MM.1S (cell line): Measurements from ENCODE around the gene MAP3K20.

Experiments used
- DNase-seq: peaks from one replicate; pipeline ENCODE4 v3.0.0-alpha.2; 2015
- H2AFZ ChIP-seq: fragments of 300-600 bp; sonication (generic); 2 replicates; pipeline ENCODE4 v1.6.0; 2016; ENCODE audit warnings: antibody characterized with exemption, low read length
- H3F3A ChIP-seq: fragments of 300-600 bp; sonication (generic); 2 replicates; pipeline ENCODE4 v1.6.1; 2016; ENCODE audit warnings: mild to moderate bottlenecking, antibody characterized with exemption, low read length, moderate library complexity, mixed read lengths; ENCODE audit not compliant: insufficient read depth
- H3K27ac ChIP-seq: fragments of 300-600 bp; sonication (generic); 2 replicates; pipeline ENCODE4 v1.5.1; 2016; ENCODE audit warnings: mild to moderate bottlenecking, low read length
- H3K27me3 ChIP-seq: fragments of 300-600 bp; sonication (generic); replicated peaks from 2 replicates; pipeline ENCODE4 v1.6.0; 2016; ENCODE audit warnings: low read length; ENCODE audit not compliant: insufficient read depth
- H3K36me3 ChIP-seq: fragments of 300-600 bp; sonication (generic); replicated peaks from 2 replicates; pipeline ENCODE4 v1.6.1; 2016; ENCODE audit warnings: mild to moderate bottlenecking, low read length, mixed read lengths; ENCODE audit not compliant: insufficient read depth
- H3K4me1 ChIP-seq: fragments of 300-600 bp; sonication (generic); 2 replicates; pipeline ENCODE4 v1.6.1; 2016; ENCODE audit warnings: low read length, mixed read lengths
- H3K4me2 ChIP-seq: fragments of 300-600 bp; sonication (generic); 2 replicates; pipeline ENCODE4 v1.6.0; 2016; ENCODE audit warnings: low read depth, low read length
- H3K4me3 ChIP-seq: fragments of 300-600 bp; sonication (generic); 2 replicates; pipeline ENCODE4 v1.5.1; 2016; ENCODE audit warnings: low read length, mixed read lengths
- H3K79me2 ChIP-seq: fragments of 300-600 bp; sonication (generic); 2 replicates; pipeline ENCODE4 v1.6.1; 2016; ENCODE audit warnings: mixed run types, low read length, mixed read lengths
- H3K9ac ChIP-seq: fragments of 300-600 bp; sonication (generic); 2 replicates; pipeline ENCODE4 v1.6.1; 2016; ENCODE audit warnings: low read length, mixed read lengths
- H3K9me2 ChIP-seq: fragments of 300-600 bp; sonication (generic); replicated peaks from 2 replicates; pipeline ENCODE4 v1.6.1; 2016; ENCODE audit warnings: mild to moderate bottlenecking, low read length, mixed read lengths; ENCODE audit not compliant: insufficient read depth
- H3K9me3 ChIP-seq: fragments of 300-600 bp; sonication (generic); replicated peaks from 2 replicates; pipeline ENCODE4 v1.6.1; 2016; ENCODE audit warnings: mild to moderate bottlenecking, low read length, mixed read lengths; ENCODE audit not compliant: insufficient read depth
- H4K20me1 ChIP-seq: fragments of 300-600 bp; sonication (generic); 2 replicates; pipeline ENCODE4 v1.6.1; 2016; ENCODE audit warnings: mild to moderate bottlenecking, low read length, moderate library complexity, mixed read lengths; ENCODE audit not compliant: insufficient read depth
- CTCF ChIP-seq: fragments of 300-600 bp; sonication (generic); IDR thresholded peaks from 2 replicates; pipeline ENCODE4 v1.5.1; 2016; ENCODE audit warnings: antibody characterized with exemption, low read length, mixed read lengths
- EZH2 ChIP-seq: fragments of 300-600 bp; sonication (generic); optimal IDR thresholded peaks from 2 replicates; pipeline ENCODE3; 2017; ENCODE audit warnings: low read depth, mild to moderate bottlenecking, antibody characterized with exemption, low read length, mixed read lengths
- EZH2phosphoT487 ChIP-seq: fragments of 300-600 bp; sonication (generic); IDR thresholded peaks from 2 replicates; pipeline ENCODE4 v1.6.1; 2018; ENCODE audit warnings: antibody characterized with exemption, low read length

MAP3K20 gene

GRCh38 chr2:173058673-173059072 is 17.0 kb upstream of the MAP3K20 start:
- no peak overlapping the region for H3K27ac ChIP-seq
- H2AFZ ChIP-seq = no peak overlapping the region
- H3K27me3 ChIP-seq = no peaks in the 10 kb centered on the region
- H3F3A ChIP-seq = no peaks in the 10 kb centered on the region
- H3K9me2 ChIP-seq = no peaks in the 10 kb centered on the region
- no peaks in the 10 kb centered on the region for H3K4me1 ChIP-seq
- TF ChIP-seq CTCF (no peak), EZH2 (no peak), EZH2phosphoT487 (no peak)
- H3K4me2 ChIP-seq = no peak overlapping the region
- H3K9me3 ChIP-seq = no peaks in the 10 kb centered on the region
- no peak overlapping the region for H3K9ac ChIP-seq
- no peak overlapping the region for H3K4me3 ChIP-seq
- H3K36me3 ChIP-seq = no peaks in the 10 kb centered on the region
- no peaks in the 10 kb centered on the region for H3K79me2 ChIP-seq
- no peak for DNase-seq
- no peaks in the 10 kb centered on the region for H4K20me1 ChIP-seq

GRCh38 chr2:173059292-173059691 is 16.4 kb upstream of the MAP3K20 start:
- Histone ChIP-seq H3K27me3 (no peaks in the 10 kb centered on the region), H3K9ac (no peak overlapping the region), H3K9me2 (no peaks in the 10 kb centered on the region), H3K9me3 (no peaks in the 10 kb centered on the region), H3F3A (no peaks in the 10 kb centered on the region), H3K4me1 (no peaks in the 10 kb centered on the region), H3K36me3 (no peaks in the 10 kb centered on the region), H2AFZ (no peak overlapping the region), H3K79me2 (no peaks in the 10 kb centered on the region), H3K27ac (no peak overlapping the region), H3K4me3 (no peak overlapping the region), H3K4me2 (no peak overlapping the region), H4K20me1 (no peaks in the 10 kb centered on the region)
- DNase-seq = no peak
- no peak for TF ChIP-seq CTCF
- TF ChIP-seq EZH2 = no peak
- no peak for TF ChIP-seq EZH2phosphoT487

GRCh38 chr2:173059971-173060461 is 15.6 kb upstream of the MAP3K20 start:
- TF ChIP-seq CTCF (no peak), EZH2 (no peak), EZH2phosphoT487 (no peak)

More at GRCh38 chr2:173059971-173060461, 15.6 kb upstream of the MAP3K20 start:
- Histone ChIP-seq H3K79me2 (no peaks in the 10 kb centered on the region), H2AFZ (no peak overlapping the region), H3K9me3 (no peaks in the 10 kb centered on the region), H3K4me3 (no peak overlapping the region), H3K36me3 (no peaks in the 10 kb centered on the region), H4K20me1 (no peaks in the 10 kb centered on the region), H3K9ac (no peak overlapping the region), H3K4me2 (no peak overlapping the region), H3K4me1 (no peaks in the 10 kb centered on the region), H3F3A (no peaks in the 10 kb centered on the region), H3K27me3 (no peaks in the 10 kb centered on the region), H3K27ac (no peak overlapping the region), H3K9me2 (no peaks in the 10 kb centered on the region)
- DNase-seq = no peak
